CD4-positive, CD25-positive, alpha-beta regulatory T cell (primary cell): Measurements from ENCODE around the gene RPL22. TPM values are rescaled to one million over a fixed set of nuclear protein-coding genes. Genes with fewer than 3 reads are reported as not detected.

Experiments
- ATAC-seq, 2 donors: fragments of 150-1000 bp; cut with Tn5 transposase; one replicate each; pipeline ENCODE4 v1.10.0; 2021; ENCODE audit warnings: low read depth in 2 of 2, moderate number of reproducible peaks in 2 of 2, moderate library complexity in 1 of 2
- DNase-seq, 3 donors: peaks; one replicate each; pipeline versions ENCODE4 v3.0.0 to v3.0.0-alpha.2; 2012 to 2022; ENCODE audit warnings: mixed read lengths in 1 of 3
- H3K27ac ChIP-seq: one replicate; pipeline ENCODE4 v1.7.0; 2013; ENCODE audit warnings: mild to moderate bottlenecking, low read length; ENCODE audit not compliant: insufficient read depth, poor library complexity, severe bottlenecking
- H3K27me3 ChIP-seq: one replicate; pipeline ENCODE4 v1.7.0; 2013; ENCODE audit warnings: low read length; ENCODE audit not compliant: control insufficient read depth, insufficient read depth
- H3K36me3 ChIP-seq: one replicate; pipeline ENCODE4 v1.7.0; 2013; ENCODE audit warnings: mild to moderate bottlenecking, low read length, moderate library complexity; ENCODE audit not compliant: control insufficient read depth, insufficient read depth
- H3K4me1 ChIP-seq: 2 replicates; pipeline ENCODE4 v1.7.0; 2013; ENCODE audit warnings: mild to moderate bottlenecking, low read length; ENCODE audit not compliant: insufficient read depth, control insufficient read depth, poor library complexity, severe bottlenecking
- H3K4me3 ChIP-seq: one replicate; pipeline ENCODE4 v1.7.0; 2013; ENCODE audit warnings: low read depth, mild to moderate bottlenecking, low read length, moderate library complexity
- H3K9me3 ChIP-seq, 2 experiments: 1 replicate in 1 of 2; 2 replicates in 1 of 2; pipeline ENCODE4 v1.7.0; 2013; ENCODE audit warnings: low read length in 2 of 2, mild to moderate bottlenecking in 1 of 2, moderate library complexity in 1 of 2; ENCODE audit not compliant: control insufficient read depth in 2 of 2
- H3K27ac Mint-ChIP-seq, 3 donors: one replicate each; pipeline ENCODE4 v1.8.0; 2020 to 2022; ENCODE audit warnings: mild to moderate bottlenecking in 3 of 3, mixed read lengths in 3 of 3, moderate library complexity in 2 of 3
- H3K27me3 Mint-ChIP-seq: one replicate; pipeline ENCODE4 v1.8.0; 2022; ENCODE audit warnings: mild to moderate bottlenecking, mixed read lengths
- H3K36me3 Mint-ChIP-seq: one replicate; pipeline ENCODE4 v1.8.0; 2020; ENCODE audit warnings: mixed read lengths
- H3K4me1 Mint-ChIP-seq, 4 donors: one replicate each; pipeline ENCODE4 v1.8.0; 2020 to 2022; ENCODE audit warnings: mixed read lengths in 4 of 4, mild to moderate bottlenecking in 1 of 4
- H3K4me3 Mint-ChIP-seq, 4 donors: one replicate each; pipeline ENCODE4 v1.8.0; 2020 to 2022; ENCODE audit warnings: mild to moderate bottlenecking in 4 of 4, mixed read lengths in 4 of 4, moderate library complexity in 3 of 4
- H3K9me3 Mint-ChIP-seq, 7 donors: one replicate each; pipeline ENCODE4 v1.8.0; 2020 to 2022; ENCODE audit warnings: mixed read lengths in 7 of 7, mild to moderate bottlenecking in 3 of 7, moderate library complexity in 2 of 7
- polyA plus RNA-seq, 4 donors: library from polyadenylated mRNA; unstranded; fragments of 300-500 nt; fragmentation: Illumina TruSeq; gene quantifications; one replicate each; pipeline ENCODE4 v1.2.3, GENCODE V29; 2021
- total RNA-seq: library from RNA; stranded (reverse); gene quantifications from one replicate; pipeline ENCODE4 v1.2.3, GENCODE V29; 2022

Gene RPL22
- total and polyA plus RNA-seq, 5 donors from 2014 or later, result 152 to 405 (median 196) TPM

GRCh38 chr1:6211731-6212130, 12.3 kb upstream of the RPL22 start:
- Mint-ChIP-seq H3K4me1 (peaks cover 0 to 12% (median 2%) of the 10 kb centered on the region in 4 donors), H3K27ac (no peak overlapping the region), H3K27me3 (peaks cover 24% of the 10 kb centered on the region), H3K9me3 (no peaks in the 10 kb centered on the region), H3K4me3 (peak overlapping the region in 1 of 4 donors; percentile 43), H3K36me3 (no peaks in the 10 kb centered on the region)
- Histone ChIP-seq H3K9me3 (no peaks in the 10 kb centered on the region), H3K4me3 (no peak overlapping the region), H3K36me3 (no peaks in the 10 kb centered on the region), H3K27ac (no peak overlapping the region), H3K27me3 (peaks cover 2% of the 10 kb centered on the region), H3K4me1 (peaks cover 20% of the 10 kb centered on the region)
- ATAC-seq, result no peak
- DNase-seq, result no peak

- H3K4me1 ChIP-seq, result peaks cover 30% of the 10 kb centered on the region
- peaks cover 2% of the 10 kb centered on the region for H3K27me3 ChIP-seq
- H3K9me3 Mint-ChIP-seq, result no peaks in the 10 kb centered on the region
- no peaks in the 10 kb centered on the region for H3K9me3 ChIP-seq
- H3K27me3 Mint-ChIP-seq, result peaks cover 26% of the 10 kb centered on the region
- H3K36me3 ChIP-seq, result no peaks in the 10 kb centered on the region
- H3K4me3 Mint-ChIP-seq, result no peak overlapping the region
- H3K4me1 Mint-ChIP-seq, result peaks cover 0 to 15% (median 2%) of the 10 kb centered on the region in 4 donors
- no peak overlapping the region for H3K27ac ChIP-seq
- H3K36me3 Mint-ChIP-seq, result no peaks in the 10 kb centered on the region
- H3K27ac Mint-ChIP-seq, result no peak overlapping the region
- DNase-seq (no peak), ATAC-seq (no peak)
- H3K4me3 ChIP-seq, result no peak overlapping the region
Measured at GRCh38 chr1:6210591-6211355, 11.4 kb upstream of the RPL22 start.

- H3K27me3 ChIP-seq, result peaks cover 2% of the 10 kb centered on the region
- peak overlapping the region in 3 of 4 donors; percentile 39 to 46 (median 43) for H3K4me3 Mint-ChIP-seq
- H3K9me3 Mint-ChIP-seq, result no peaks in the 10 kb centered on the region
Measured at GRCh38 chr1:6209661-6210580, 10.5 kb upstream of the RPL22 start.

GRCh38 chr1:6208723-6209660, 9.6 kb upstream of the RPL22 start:
- Histone ChIP-seq H3K27ac (no peak overlapping the region), H3K27me3 (peaks cover 2% of the 10 kb centered on the region), H3K4me3 (no peak overlapping the region), H3K4me1 (peaks cover 41% of the 10 kb centered on the region), H3K9me3 (no peaks in the 10 kb centered on the region), H3K36me3 (no peaks in the 10 kb centered on the region)
- H3K4me3 Mint-ChIP-seq, result peak overlapping the region in 3 of 4 donors; percentile 39 to 58 (median 46)
- peaks cover 31% of the 10 kb centered on the region for H3K27me3 Mint-ChIP-seq
- no peaks in the 10 kb centered on the region for H3K36me3 Mint-ChIP-seq
- ATAC-seq, result peak; percentile 32 to 38
- no peaks in the 10 kb centered on the region for H3K9me3 Mint-ChIP-seq
- H3K27ac Mint-ChIP-seq, result no peak overlapping the region
- peaks cover 0 to 20% (median 5%) of the 10 kb centered on the region in 4 donors for H3K4me1 Mint-ChIP-seq
- peak in 1 of 3 donors; percentile 42 for DNase-seq

More at GRCh38 chr1:6209661-6210580, 10.5 kb upstream of the RPL22 start:
- no peaks in the 10 kb centered on the region for H3K36me3 ChIP-seq
- no peak overlapping the region for H3K27ac Mint-ChIP-seq
- DNase-seq, result peak in 2 of 3 donors; percentile 18 to 24
- H3K4me1 ChIP-seq, result peaks cover 38% of the 10 kb centered on the region
- ATAC-seq, result no peak
- no peak overlapping the region for H3K27ac ChIP-seq
- peaks cover 26% of the 10 kb centered on the region for H3K27me3 Mint-ChIP-seq
- peaks cover 0 to 18% (median 4%) of the 10 kb centered on the region in 4 donors for H3K4me1 Mint-ChIP-seq
- no peaks in the 10 kb centered on the region for H3K9me3 ChIP-seq
- H3K36me3 Mint-ChIP-seq, result no peaks in the 10 kb centered on the region
- H3K4me3 ChIP-seq, result no peak overlapping the region

- H3K4me3 ChIP-seq, result no peak overlapping the region
- peaks cover 24% of the 10 kb centered on the region for H3K27me3 Mint-ChIP-seq
- H3K36me3 Mint-ChIP-seq, result no peaks in the 10 kb centered on the region
- no peaks in the 10 kb centered on the region for H3K9me3 ChIP-seq
- no peak overlapping the region for H3K27ac ChIP-seq
- ATAC-seq (no peak), DNase-seq (no peak)
- no peaks in the 10 kb centered on the region for H3K36me3 ChIP-seq
- peaks cover 0 to 20% (median 5%) of the 10 kb centered on the region in 4 donors for H3K4me1 Mint-ChIP-seq
- H3K4me1 ChIP-seq, result peaks cover 41% of the 10 kb centered on the region
- no peaks in the 10 kb centered on the region for H3K9me3 Mint-ChIP-seq
- H3K4me3 Mint-ChIP-seq, result peak overlapping the region in 2 of 4 donors; percentile 26 to 41
- H3K27me3 ChIP-seq, result peaks cover 2% of the 10 kb centered on the region
- H3K27ac Mint-ChIP-seq, result no peak overlapping the region
Measured at GRCh38 chr1:6207921-6208320, 8.5 kb upstream of the RPL22 start.

GRCh38 chr1:6207075-6207885, 7.9 kb upstream of the RPL22 start:
- Histone ChIP-seq H3K4me1 (peaks cover 41% of the 10 kb centered on the region), H3K36me3 (no peaks in the 10 kb centered on the region), H3K27me3 (peaks cover 2% of the 10 kb centered on the region), H3K4me3 (no peak overlapping the region), H3K27ac (no peak overlapping the region), H3K9me3 (no peaks in the 10 kb centered on the region)
- H3K36me3 Mint-ChIP-seq, result no peaks in the 10 kb centered on the region
- peak overlapping the region; percentile 58 to 71 (median 70) for H3K4me3 Mint-ChIP-seq
- H3K27me3 Mint-ChIP-seq, result peaks cover 24% of the 10 kb centered on the region
- no peaks in the 10 kb centered on the region for H3K9me3 Mint-ChIP-seq
- DNase-seq, result no peak
- H3K27ac Mint-ChIP-seq, result no peak overlapping the region
- no peak for ATAC-seq
- H3K4me1 Mint-ChIP-seq, result peaks cover 0 to 20% (median 5%) of the 10 kb centered on the region in 4 donors
